B cell (primary cell): Measurements from ENCODE around the gene FAM98A. TPM values are rescaled to one million over a fixed set of nuclear protein-coding genes. Genes with fewer than 3 reads are reported as not detected.

Source experiments
- ATAC-seq: fragments of 200-7000 bp; cut with Tn5 transposase; one replicate; pipeline ENCODE4 v1.10.0; 2021; ENCODE audit warnings: low read depth, mild to moderate bottlenecking, moderate number of reproducible peaks, moderate library complexity
- CTCF ChIA-PET: fragments of 350-600 bp; sonication (Branson Sonifier 250); formaldehyde crosslinking; loops from one replicate; lab custom pipeline; 2021; ENCODE audit warnings: antibody characterized with exemption, inconsistent platforms; lab: Charles Lee
- POLR2A ChIA-PET: fragments of 350-600 bp; sonication (Branson Sonifier 250); formaldehyde crosslinking; loops from one replicate; lab custom pipeline; 2021; ENCODE audit warnings: antibody characterized with exemption; lab: Charles Lee
- DNase-seq: peaks from one replicate; pipeline ENCODE4 v3.0.0; 2013
- H2AFZ ChIP-seq: 2 replicates; pipeline ENCODE4 v1.6.1; 2012; ENCODE audit warnings: mild to moderate bottlenecking, low read depth, low read length; ENCODE audit not compliant: insufficient read depth, poor library complexity, severe bottlenecking
- H3K27ac ChIP-seq, 2 donors: 1 replicate in 1 of 2; 2 replicates in 1 of 2; pipeline ENCODE4 v1.5.1; 2012 to 2013; ENCODE audit warnings: low read length in 2 of 2, mild to moderate bottlenecking in 2 of 2, moderate library complexity in 1 of 2
- H3K27me3 ChIP-seq, 4 experiments: fragments of 200-600 bp in 1 of 4; sonication (generic) in 1 of 4; replicated peaks in 1 of 4; 1 replicate in 2 of 4; 2 replicates in 2 of 4; pipeline versions ENCODE4 v1.6.1 to v1.7.0; 2013 to 2016; ENCODE audit warnings: low read length in 3 of 4, mild to moderate bottlenecking in 2 of 4, mixed read lengths in 1 of 4, moderate library complexity in 1 of 4; ENCODE audit not compliant: insufficient read depth in 4 of 4, control insufficient read depth in 3 of 4; ENCODE audit errors: control extremely low read depth in 1 of 4
- H3K36me3 ChIP-seq, 2 experiments: replicated peaks in 1 of 2; 1 replicate in 1 of 2; 2 replicates in 1 of 2; pipeline versions ENCODE4 v1.6.1 to v1.7.1; 2013; ENCODE audit warnings: low read length in 1 of 2; ENCODE audit not compliant: insufficient read depth in 2 of 2, control insufficient read depth in 1 of 2; ENCODE audit errors: control extremely low read depth in 1 of 2, extremely low read depth in 1 of 2
- H3K4me1 ChIP-seq, 2 donors: fragments of 200-600 bp in 1 of 2; sonication (generic) in 1 of 2; 1 replicate in 1 of 2; 2 replicates in 1 of 2; pipeline versions ENCODE4 v1.5.1 to v1.6.1; 2013 to 2017; ENCODE audit warnings: low read length in 2 of 2; ENCODE audit not compliant: control insufficient read depth in 2 of 2, insufficient read depth in 2 of 2
- H3K4me2 ChIP-seq: replicated peaks from 2 replicates; pipeline ENCODE3; 2012; ENCODE audit warnings: mild to moderate bottlenecking, low read depth, low read length; ENCODE audit not compliant: poor library complexity, severe bottlenecking
- H3K4me3 ChIP-seq, 5 experiments: fragments of 200-600 bp in 1 of 5; sonication (generic) in 1 of 5; 1 replicate in 3 of 5; 2 replicates in 2 of 5; pipeline versions ENCODE4 v1.5.1 to v1.7.0; 2011 to 2016; ENCODE audit warnings: low read length in 4 of 5, mild to moderate bottlenecking in 4 of 5, low read depth in 2 of 5, control low read depth in 1 of 5, moderate library complexity in 1 of 5; ENCODE audit not compliant: insufficient read depth in 1 of 5; ENCODE audit errors: control extremely low read depth in 1 of 5, extremely low read depth in 1 of 5
- H3K79me2 ChIP-seq: fragments of 200-600 bp; sonication (generic); one replicate; pipeline ENCODE4 v1.6.0; 2016; ENCODE audit warnings: low read length; ENCODE audit not compliant: control insufficient read depth, insufficient read depth
- H3K9ac ChIP-seq: fragments of 200-600 bp; sonication (generic); 2 replicates; pipeline ENCODE4 v1.6.1; 2017; ENCODE audit warnings: mild to moderate bottlenecking, low read length, moderate library complexity
- H3K9me3 ChIP-seq, 3 donors: one replicate each; pipeline versions ENCODE4 v1.6.1 to v1.7.1; 2013; ENCODE audit warnings: low read length in 2 of 3; ENCODE audit not compliant: control insufficient read depth in 2 of 3, insufficient read depth in 1 of 3; ENCODE audit errors: control extremely low read depth in 1 of 3
- H4K20me1 ChIP-seq: 2 replicates; pipeline ENCODE4 v1.6.0; 2012; ENCODE audit warnings: mild to moderate bottlenecking, low read length; ENCODE audit not compliant: insufficient read depth, control insufficient read depth, poor library complexity, severe bottlenecking
- H3K27ac Mint-ChIP-seq: one replicate; pipeline ENCODE4 v1.8.0; 2021; ENCODE audit warnings: mixed read lengths
- H3K27me3 Mint-ChIP-seq: one replicate; pipeline ENCODE4 v1.8.0; 2021; ENCODE audit warnings: mixed read lengths
- H3K4me1 Mint-ChIP-seq: one replicate; pipeline ENCODE4 v1.8.0; 2021; ENCODE audit warnings: mixed read lengths
- H3K4me3 Mint-ChIP-seq: one replicate; pipeline ENCODE4 v1.8.0; 2021; ENCODE audit warnings: mixed read lengths
- H3K9me3 Mint-ChIP-seq: one replicate; pipeline ENCODE4 v1.8.0; 2022; ENCODE audit warnings: mixed read lengths; ENCODE audit not compliant: insufficient read depth
- EZH2 ChIP-seq: IDR thresholded peaks from 2 replicates; pipeline ENCODE4 v1.6.1; 2012; ENCODE audit warnings: borderline replicate concordance, low read depth, mild to moderate bottlenecking, moderate library complexity, low read length; ENCODE audit not compliant: insufficient read depth, poor library complexity, severe bottlenecking
- WGBS: methylation state at CpG from one replicate; pipeline ENCODE4 v1.1.5; 2013; ENCODE audit warnings: missing lambda C conversion rate; ENCODE audit not compliant: insufficient coverage; 5-methylcytosine and 5-hydroxymethylcytosine counted together
- intact Hi-C: fragments of 100-400 bp; cut with micrococcal nuclease; formaldehyde crosslinking; loops from one replicate; pipeline ENCODE4 v1.10.0; 2022
- polyA plus RNA-seq: library from polyadenylated mRNA; depleted of rRNA; stranded (reverse); fragments of >200 nt; gene quantifications from 2 replicates; pipeline ENCODE4 v1.2.3, GENCODE V29; 2012
- total RNA-seq, 2 donors: library from RNA; stranded (reverse); fragments of 120-200 nt in 1 of 2; gene quantifications; 1 replicate in 1 of 2; 2 replicates in 1 of 2; pipeline versions ENCODE4 v1.2.3 to v1.2.4, GENCODE V29; 2013 to 2022
- TF ChIP-seq, protein P1 (sequence below): fragments of 200-600 bp; IDR thresholded peaks from one replicate; pipeline ENCODE4 v1.8.0; 2022; ENCODE audit warnings: antibody characterized with exemption, mild to moderate bottlenecking

The FAM98A gene
- total and polyA plus RNA-seq, 2 donors (not counting 1 experiment from before 2014, with no cell fraction given), result 8.1 to 32.1 TPM

DNA sequence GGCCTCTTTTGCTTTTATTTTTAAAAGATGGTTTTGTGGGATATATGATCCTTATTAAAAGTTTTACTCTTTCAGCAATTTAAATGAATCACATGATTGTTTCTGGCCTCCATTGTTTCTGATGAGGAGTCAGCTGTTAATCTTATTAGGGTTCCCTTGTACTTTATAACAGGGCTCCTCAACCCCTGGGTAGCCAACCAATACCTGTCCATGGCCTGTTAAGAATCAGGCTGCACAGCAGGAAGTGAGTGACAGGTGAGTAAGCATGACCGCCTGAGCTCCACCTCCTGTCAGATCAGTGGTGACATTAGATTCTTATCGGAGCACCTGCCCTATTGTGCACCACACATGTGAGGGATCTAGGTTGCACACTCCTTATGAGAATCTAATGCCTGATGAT lies 45.1 kb upstream of the FAM98A start:
- H2AFZ ChIP-seq, result no peak overlapping the region
- Mint-ChIP-seq H3K27ac (no peak overlapping the region), H3K4me3 (no peak overlapping the region), H3K27me3 (peaks cover 17% of the 10 kb centered on the region), H3K9me3 (no peaks in the 10 kb centered on the region), H3K4me1 (peaks cover 2% of the 10 kb centered on the region)
- WGBS, result no CpG with 5 or more reads among the region's 2 CpGs
- no peaks in the 10 kb centered on the region for H4K20me1 ChIP-seq
- no peak overlapping the region for H3K27ac ChIP-seq
- peaks cover 0 to 4% of the 10 kb centered on the region in 2 donors for H3K4me1 ChIP-seq
- no peak for DNase-seq
- TF ChIP-seq, protein P1, sequence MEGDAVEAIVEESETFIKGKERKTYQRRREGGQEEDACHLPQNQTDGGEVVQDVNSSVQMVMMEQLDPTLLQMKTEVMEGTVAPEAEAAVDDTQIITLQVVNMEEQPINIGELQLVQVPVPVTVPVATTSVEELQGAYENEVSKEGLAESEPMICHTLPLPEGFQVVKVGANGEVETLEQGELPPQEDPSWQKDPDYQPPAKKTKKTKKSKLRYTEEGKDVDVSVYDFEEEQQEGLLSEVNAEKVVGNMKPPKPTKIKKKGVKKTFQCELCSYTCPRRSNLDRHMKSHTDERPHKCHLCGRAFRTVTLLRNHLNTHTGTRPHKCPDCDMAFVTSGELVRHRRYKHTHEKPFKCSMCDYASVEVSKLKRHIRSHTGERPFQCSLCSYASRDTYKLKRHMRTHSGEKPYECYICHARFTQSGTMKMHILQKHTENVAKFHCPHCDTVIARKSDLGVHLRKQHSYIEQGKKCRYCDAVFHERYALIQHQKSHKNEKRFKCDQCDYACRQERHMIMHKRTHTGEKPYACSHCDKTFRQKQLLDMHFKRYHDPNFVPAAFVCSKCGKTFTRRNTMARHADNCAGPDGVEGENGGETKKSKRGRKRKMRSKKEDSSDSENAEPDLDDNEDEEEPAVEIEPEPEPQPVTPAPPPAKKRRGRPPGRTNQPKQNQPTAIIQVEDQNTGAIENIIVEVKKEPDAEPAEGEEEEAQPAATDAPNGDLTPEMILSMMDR, result no peak
- TF ChIP-seq EZH2, result no peak
- H3K27me3 ChIP-seq, result peaks cover 0 to 3% (median 0%) of the 10 kb centered on the region in 4 experiments
- no peak overlapping the region for H3K4me2 ChIP-seq
- POLR2A ChIA-PET, result no interaction called here
- CTCF ChIA-PET, result no interaction called here
- no peaks in the 10 kb centered on the region for H3K36me3 ChIP-seq
- H3K4me3 ChIP-seq, result no peak overlapping the region
- intact Hi-C loops, result no loop called here
- H3K79me2 ChIP-seq, result no peaks in the 10 kb centered on the region
- ATAC-seq, result no peak
- H3K9me3 ChIP-seq, result peaks cover 0 to 8% (median 4%) of the 10 kb centered on the region in 3 donors
- no peak overlapping the region for H3K9ac ChIP-seq

DNA sequence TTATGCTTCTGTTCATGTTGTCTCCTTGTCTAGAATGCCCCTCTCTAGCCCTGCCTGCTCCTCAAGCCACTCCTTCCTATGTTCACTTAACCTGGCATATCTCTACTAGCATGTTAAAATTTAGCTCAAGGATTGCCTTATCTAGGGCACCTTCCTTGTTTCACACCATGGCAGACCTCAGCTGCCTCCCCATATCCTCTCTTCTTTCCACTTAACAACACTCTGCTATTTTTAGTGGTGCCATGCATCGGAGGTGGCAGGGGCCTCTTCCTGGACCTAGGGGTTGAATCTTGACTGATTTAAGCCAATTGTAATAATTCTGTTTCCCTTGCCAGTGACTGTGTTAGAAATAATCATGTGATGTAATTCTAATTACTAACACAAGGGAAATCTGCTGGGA lies 36.9 kb upstream of the FAM98A start:
- no peak overlapping the region for H3K9ac ChIP-seq
- ChIA-PET CTCF (no interaction called here), POLR2A (no interaction called here)
- H3K27ac ChIP-seq, result no peak overlapping the region
- H3K4me1 Mint-ChIP-seq, result no peaks in the 10 kb centered on the region
- WGBS, result no CpG with 5 or more reads among the region's 1 CpG
- no peak overlapping the region for H2AFZ ChIP-seq
- no peak overlapping the region for H3K27ac Mint-ChIP-seq
- DNase-seq, result no peak
- no peak overlapping the region for H3K4me3 Mint-ChIP-seq
- no peak overlapping the region for H3K4me3 ChIP-seq
- intact Hi-C loops, result no loop called here
- no peaks in the 10 kb centered on the region for H3K4me1 ChIP-seq
- H3K27me3 Mint-ChIP-seq, result no peaks in the 10 kb centered on the region
- H3K27me3 ChIP-seq, result no peaks in the 10 kb centered on the region
- no peaks in the 10 kb centered on the region for H3K9me3 Mint-ChIP-seq
- no peak overlapping the region for H3K4me2 ChIP-seq
- no peak for TF ChIP-seq EZH2
- TF ChIP-seq, protein P1, result no peak
- no peaks in the 10 kb centered on the region for H4K20me1 ChIP-seq
- H3K36me3 ChIP-seq, result no peaks in the 10 kb centered on the region
- no peak for ATAC-seq
- H3K79me2 ChIP-seq, result no peaks in the 10 kb centered on the region
- no peaks in the 10 kb centered on the region for H3K9me3 ChIP-seq
